AG10803 (cell line): Measurements from ENCODE around the gene DEGS2.

Source experiments
- DNase-seq: peaks from one replicate; pipeline ENCODE4 v3.0.0; 2010; ENCODE audit warnings: low read depth
- H3K4me3 ChIP-seq: 2 replicates; pipeline ENCODE4 v1.5.1; 2011; ENCODE audit warnings: mild to moderate bottlenecking, low read length, control low read depth
- TF ChIP-seq, protein P1 (sequence below): conservative IDR thresholded peaks from 2 replicates; pipeline ENCODE4 v1.5.1; 2011; ENCODE audit warnings: mild to moderate bottlenecking, low read length, control low read depth, inconsistent platforms

Gene DEGS2

DNA sequence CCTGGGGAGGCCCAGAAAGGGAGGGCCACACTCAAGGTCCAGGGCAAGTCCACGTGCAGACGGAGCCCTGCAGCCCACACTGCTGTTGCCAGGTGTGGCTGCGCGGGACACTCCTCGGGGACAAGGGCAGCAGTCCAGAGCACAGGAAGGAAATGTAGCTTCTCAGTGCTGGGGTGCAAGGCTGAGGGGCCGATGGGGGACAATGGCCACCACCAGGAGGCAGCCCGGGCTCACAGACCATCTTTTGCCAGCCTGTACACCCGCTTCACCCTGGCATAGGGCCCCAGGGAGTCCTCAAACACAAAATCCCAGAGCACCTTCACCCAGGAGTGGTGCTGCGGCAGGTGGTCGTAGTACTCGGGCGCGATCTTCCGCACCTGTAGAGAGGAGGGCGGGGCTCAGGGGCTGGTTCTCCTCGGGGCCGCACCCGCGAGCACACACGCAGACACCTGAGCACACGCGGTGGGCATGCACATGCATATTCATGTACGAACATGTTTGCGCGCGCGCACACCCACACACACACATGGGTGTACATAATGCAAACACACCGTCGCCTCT lies 12.8 kb downstream of the DEGS2 start:
- TF ChIP-seq, protein P1, sequence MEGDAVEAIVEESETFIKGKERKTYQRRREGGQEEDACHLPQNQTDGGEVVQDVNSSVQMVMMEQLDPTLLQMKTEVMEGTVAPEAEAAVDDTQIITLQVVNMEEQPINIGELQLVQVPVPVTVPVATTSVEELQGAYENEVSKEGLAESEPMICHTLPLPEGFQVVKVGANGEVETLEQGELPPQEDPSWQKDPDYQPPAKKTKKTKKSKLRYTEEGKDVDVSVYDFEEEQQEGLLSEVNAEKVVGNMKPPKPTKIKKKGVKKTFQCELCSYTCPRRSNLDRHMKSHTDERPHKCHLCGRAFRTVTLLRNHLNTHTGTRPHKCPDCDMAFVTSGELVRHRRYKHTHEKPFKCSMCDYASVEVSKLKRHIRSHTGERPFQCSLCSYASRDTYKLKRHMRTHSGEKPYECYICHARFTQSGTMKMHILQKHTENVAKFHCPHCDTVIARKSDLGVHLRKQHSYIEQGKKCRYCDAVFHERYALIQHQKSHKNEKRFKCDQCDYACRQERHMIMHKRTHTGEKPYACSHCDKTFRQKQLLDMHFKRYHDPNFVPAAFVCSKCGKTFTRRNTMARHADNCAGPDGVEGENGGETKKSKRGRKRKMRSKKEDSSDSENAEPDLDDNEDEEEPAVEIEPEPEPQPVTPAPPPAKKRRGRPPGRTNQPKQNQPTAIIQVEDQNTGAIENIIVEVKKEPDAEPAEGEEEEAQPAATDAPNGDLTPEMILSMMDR, result no peak
- DNase-seq, result no peak

DNA sequence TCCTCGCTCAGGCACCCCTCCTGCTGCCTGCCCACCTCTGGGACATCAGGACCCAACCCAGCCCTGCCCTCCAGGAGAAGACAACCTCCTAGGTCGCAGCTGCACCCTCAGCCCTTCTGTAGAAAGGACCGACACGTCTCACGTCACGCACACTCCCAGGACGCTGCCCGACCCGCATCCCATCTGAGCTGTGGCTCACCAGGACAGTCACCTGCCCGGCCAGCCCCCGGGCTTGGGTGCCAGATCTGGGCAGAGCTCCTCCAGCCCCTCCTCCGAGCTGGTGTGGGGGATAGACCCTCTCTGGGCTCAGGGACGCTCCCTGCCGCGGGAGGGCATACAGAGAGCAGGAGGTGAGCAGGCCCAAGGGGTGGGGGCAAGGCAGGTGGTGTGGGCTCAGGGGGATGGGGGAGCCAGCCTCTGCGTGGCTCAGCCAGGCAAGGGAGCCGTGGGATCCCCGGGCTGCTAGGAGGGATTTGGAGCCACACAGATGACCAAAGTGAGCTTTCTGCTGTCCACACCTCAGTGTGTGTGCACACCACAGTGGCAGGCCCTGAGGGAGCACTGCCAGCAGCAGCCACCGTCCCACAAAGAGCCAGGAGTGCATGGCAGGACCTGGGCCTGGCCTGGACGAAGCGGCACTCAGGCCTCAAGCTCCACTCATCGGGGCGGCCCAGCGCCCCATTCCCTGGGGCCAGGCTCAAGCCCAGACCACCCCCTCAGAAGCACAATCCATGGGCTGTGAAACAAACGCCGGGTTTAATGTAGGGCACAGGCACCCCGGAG lies 13.6 kb downstream of the DEGS2 start:
- TF ChIP-seq, protein P1, result no peak
- no peak for DNase-seq
- no peak overlapping the region for H3K4me3 ChIP-seq

More for the DNA sequence above, 12.8 kb downstream of the DEGS2 start:
- no peak overlapping the region for H3K4me3 ChIP-seq

DNA sequence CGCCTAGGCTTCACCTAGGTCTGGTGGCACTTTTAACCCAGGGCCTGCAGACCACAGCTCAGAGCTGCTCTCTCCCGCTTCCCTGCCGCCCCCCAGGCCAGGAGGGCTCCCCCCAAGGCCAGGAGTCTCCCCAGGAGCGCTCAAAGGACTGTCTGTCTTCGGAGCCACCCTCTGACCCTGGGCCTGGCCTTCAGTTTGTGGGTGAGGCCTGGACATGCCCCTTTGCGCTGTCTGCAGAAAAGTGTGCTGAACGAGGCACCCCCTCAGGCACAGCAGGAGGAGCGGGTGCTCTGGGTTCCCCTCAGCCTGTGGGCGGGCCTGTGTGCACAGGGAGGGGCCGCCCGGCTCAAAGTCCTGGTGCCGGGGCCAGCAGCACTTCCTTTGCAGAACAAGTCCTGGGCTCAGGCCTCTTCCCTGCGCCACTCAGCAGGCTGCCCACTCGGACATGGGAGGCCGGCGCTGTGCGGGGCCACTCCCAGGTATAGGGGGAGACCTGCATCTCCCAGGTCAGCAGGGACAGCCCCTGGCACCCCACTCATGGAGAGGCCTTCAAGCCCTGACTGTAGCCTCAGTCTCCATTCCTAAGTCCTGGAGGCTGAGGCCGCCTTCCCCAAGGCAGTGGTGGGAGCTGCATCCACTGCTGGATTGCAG lies 14.3 kb downstream of the DEGS2 start:
- DNase-seq, result no peak
- no peak overlapping the region for H3K4me3 ChIP-seq
- TF ChIP-seq, protein P1, result no peak

DNA sequence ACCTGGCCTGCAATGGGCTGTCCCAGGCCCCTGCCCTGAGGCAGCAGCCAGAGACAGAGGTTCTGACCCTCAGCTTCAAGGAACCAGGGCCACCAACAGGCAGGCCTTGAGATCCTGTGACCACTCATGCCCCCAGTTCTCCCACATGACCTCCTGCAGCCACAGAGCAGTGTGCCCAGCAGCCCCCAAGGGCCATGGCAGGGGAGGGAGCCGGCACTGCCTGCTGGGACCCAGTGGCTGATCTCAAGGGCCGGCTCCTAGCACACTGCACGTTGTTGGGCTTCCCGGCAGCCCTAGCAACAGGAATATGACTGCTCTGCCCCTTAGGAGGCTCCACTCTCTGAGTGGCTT lies 14.8 kb downstream of the DEGS2 start:
- H3K4me3 ChIP-seq, result no peak overlapping the region
- TF ChIP-seq, protein P1, result no peak
- no peak for DNase-seq

DNA sequence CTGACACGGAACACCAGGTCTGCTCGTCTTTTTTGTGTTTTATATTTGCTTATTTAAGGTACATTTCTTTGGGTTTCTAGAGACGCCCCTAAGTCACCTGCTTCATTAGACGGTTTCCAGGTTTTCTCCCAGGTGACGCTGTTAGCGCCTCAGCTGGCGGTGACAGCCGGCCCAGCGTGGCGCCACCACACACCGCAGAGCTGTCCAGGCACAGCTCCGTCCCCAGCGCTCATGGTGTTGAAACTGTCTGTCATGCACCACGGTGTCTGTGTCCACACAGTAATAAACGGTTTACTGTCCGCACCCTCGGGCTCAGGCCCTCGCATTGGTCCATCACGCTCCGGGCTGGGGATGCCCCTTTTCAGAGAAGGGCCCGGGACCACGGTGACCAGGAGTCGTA lies 15.5 kb downstream of the DEGS2 start:
- DNase-seq, result no peak
- no peak overlapping the region for H3K4me3 ChIP-seq

DNA sequence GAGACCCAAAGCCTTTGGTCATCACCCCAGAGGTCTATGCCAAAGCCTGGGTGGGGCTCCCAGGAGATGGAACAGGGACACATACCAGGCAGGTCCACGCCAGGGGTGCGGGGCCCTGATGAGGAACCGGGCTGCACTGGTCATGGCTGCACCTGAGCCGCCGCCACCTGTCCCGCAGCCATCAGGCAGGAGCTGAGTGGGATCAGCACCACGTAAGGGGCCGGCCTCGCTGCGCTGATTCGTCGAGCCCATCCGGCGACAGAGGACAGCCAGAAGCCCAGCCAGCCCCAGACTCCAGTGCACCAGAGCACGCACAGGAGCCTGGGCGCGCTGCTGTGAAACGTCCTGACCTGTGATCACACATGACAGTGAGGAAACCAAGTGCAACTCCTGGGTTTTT lies 15.9 kb downstream of the DEGS2 start:
- TF ChIP-seq, protein P1, result no peak
- no peak for DNase-seq
- H3K4me3 ChIP-seq, result no peak overlapping the region

More for the DNA sequence above, 15.5 kb downstream of the DEGS2 start:
- TF ChIP-seq, protein P1, result no peak
